ENCODE measurements around the gene FGD6.
"Not testable (repeated sequence)": the region's sequence is repeated elsewhere in the genome, so short reads cannot be mapped to it uniquely, and the experiment has no call there.

The FGD6 gene

DNA sequence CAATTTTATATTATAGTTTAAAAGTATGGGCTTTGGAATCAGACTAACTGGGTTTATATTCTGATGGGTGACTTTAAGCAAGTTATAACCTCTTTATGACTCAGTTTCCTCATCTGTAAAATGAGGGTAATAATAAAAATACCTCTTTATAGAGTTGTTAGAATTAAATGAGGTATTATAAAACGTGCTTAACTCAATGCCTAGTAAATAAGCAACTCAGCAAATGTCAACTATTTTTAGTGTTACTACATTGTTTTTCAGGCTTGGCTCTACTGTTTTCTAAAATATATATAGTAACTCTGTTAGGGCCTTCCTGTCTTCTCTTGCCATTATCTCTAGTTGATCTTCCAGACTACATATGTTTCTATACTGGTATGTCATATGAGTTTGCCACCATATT is 20.9 kb upstream of the FGD6 start:
- CTCF ChIA-PET, result no interaction called here

DNA sequence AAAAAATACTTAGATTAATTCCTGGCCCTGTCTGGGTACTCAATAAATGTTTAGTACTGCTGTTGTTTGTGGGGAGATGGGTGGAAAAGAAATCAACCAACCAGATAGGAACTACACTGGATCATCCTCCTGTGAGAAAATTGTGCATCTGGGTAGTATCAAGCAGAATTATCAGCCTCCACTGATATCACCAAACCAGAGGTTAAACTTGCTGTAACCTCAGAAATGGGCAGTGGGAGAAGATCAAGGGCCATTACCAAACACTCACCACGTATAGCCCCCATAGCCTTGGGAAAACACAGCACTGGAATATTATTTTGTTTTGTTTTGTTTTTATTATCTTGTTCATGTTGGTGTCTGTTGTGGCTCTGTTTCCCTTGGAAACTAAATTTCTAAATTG is 20.0 kb upstream of the FGD6 start:
- ChIA-PET POLR2A (no interaction called here), CTCF (no interaction called here)
- DNase-seq (ENCODE audit: low read depth, low spot score), result no peak
- TF ChIP-seq, protein P1, sequence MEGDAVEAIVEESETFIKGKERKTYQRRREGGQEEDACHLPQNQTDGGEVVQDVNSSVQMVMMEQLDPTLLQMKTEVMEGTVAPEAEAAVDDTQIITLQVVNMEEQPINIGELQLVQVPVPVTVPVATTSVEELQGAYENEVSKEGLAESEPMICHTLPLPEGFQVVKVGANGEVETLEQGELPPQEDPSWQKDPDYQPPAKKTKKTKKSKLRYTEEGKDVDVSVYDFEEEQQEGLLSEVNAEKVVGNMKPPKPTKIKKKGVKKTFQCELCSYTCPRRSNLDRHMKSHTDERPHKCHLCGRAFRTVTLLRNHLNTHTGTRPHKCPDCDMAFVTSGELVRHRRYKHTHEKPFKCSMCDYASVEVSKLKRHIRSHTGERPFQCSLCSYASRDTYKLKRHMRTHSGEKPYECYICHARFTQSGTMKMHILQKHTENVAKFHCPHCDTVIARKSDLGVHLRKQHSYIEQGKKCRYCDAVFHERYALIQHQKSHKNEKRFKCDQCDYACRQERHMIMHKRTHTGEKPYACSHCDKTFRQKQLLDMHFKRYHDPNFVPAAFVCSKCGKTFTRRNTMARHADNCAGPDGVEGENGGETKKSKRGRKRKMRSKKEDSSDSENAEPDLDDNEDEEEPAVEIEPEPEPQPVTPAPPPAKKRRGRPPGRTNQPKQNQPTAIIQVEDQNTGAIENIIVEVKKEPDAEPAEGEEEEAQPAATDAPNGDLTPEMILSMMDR (IDR thresholded peaks at IDR 0.05; ENCODE audit: insufficient read depth, low read length, missing control alignments), result no peak
- no peak overlapping the region for H3K4me3 ChIP-seq (ENCODE audit: low read depth, low read length)

More for the DNA sequence above, 20.9 kb upstream of the FGD6 start:
- no peak for DNase-seq (ENCODE audit: low read depth, low spot score)
- POLR2A ChIA-PET, result no interaction called here
- H3K4me3 ChIP-seq (ENCODE audit: low read depth, low read length), result no peak overlapping the region
- TF ChIP-seq, protein P1 (IDR thresholded peaks at IDR 0.05; ENCODE audit: insufficient read depth, low read length, missing control alignments), result no peak

DNA sequence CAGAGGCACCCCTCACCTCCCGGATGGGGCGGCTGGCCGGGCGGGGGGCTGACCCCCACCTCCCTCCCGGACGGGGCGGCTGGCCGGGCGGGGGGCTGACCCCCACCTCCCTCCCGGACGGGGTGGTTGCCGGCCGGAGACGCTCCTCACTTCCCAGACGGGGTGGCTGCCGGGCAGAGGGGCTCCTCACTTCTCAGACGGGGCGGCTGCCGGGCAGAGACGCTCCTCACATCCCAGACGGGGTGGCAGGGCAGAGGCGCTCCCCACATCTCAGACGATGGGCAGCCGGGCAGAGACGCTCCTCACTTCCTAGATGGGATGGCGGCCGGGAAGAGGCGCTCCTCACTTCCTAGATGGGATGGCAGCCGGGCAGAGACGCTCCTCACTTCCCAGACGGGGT is 18.4 kb upstream of the FGD6 start:
- POLR2A ChIA-PET; CTCF ChIA-PET; H3K4me3 ChIP-seq (ENCODE audit: low read depth, low read length); DNase-seq (ENCODE audit: low read depth, low spot score): not testable (repeated sequence)

DNA sequence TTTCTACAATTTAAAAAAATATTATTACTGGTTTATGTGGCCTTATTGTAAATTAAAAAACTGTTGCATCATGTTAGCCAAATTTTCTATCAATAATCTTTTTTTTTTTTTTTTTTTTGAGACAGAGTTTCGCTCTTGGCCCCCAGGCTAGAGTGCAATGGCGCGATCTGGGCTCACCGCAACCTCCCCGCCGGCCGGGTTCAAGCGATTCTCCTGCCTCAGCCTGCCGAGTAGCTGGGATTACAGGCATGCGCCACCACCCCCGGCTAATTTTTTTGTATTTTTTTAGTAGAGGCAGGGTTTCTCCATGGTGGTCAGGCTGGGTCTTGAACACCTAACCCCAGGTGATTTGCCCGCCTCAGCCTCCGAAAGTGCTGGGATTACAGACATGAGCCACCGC is 16.9 kb upstream of the FGD6 start:
- POLR2A ChIA-PET; CTCF ChIA-PET; DNase-seq (ENCODE audit: low read depth, low spot score); H3K4me3 ChIP-seq (ENCODE audit: low read depth, low read length): not testable (repeated sequence)

DNA sequence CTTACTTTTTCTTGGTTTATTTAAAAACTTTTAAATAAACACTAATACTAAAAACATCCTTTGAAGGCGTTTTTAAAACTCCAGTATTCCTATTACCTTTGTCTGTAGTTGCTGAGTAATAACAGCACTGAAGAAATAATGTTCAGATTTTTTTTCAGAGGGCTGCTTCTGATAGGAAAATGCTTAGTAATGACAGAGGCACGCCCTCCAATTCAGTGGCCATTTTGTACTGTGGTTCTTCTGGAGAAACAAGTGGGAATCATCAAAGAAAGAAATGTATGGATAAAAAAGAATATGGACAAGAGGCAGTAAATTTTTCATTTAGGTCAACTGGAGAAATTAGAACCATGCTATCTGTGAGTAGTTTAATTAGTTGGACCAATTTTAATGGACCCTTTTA is 13.9 kb upstream of the FGD6 start:
- CTCF ChIA-PET, result interaction anchor here (2.3 kb wide), 1 partner anchor 303 kb away, joined by 5 read pairs; no protein-coding TSS in a partner anchor
- DNase-seq (ENCODE audit: low read depth, low spot score), result no peak
- POLR2A ChIA-PET, result no interaction called here

DNA sequence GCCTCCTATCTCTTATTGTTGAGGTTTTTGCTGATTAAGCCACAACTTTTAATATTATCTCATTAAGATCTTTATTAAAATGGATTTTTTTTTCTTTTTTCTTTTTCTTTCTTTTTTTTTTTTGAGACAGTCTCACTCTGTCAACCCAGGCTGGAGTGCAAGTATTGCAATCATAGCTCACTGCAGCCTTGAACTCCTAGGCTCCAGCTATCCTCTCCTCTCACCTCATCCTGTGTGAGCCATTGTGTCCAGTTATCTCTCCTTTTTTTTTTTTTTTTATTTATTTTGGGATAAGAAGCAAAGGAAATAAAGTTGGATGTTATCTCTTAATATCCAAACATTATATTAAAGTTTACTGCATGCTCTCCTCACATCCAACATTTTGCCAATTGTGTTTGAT is 13.0 kb upstream of the FGD6 start:
- POLR2A ChIA-PET, result no interaction called here
- H3K4me3 ChIP-seq (ENCODE audit: low read depth, low read length), result no peak overlapping the region
- TF ChIP-seq, protein P1 (IDR thresholded peaks at IDR 0.05; ENCODE audit: insufficient read depth, low read length, missing control alignments), result no peak
- DNase-seq (ENCODE audit: low read depth, low spot score), result no peak
- CTCF ChIA-PET, result interaction anchor here (2.3 kb wide), 1 partner anchor 304 kb away, joined by 5 read pairs; no protein-coding TSS in a partner anchor

More for the DNA sequence above, 13.9 kb upstream of the FGD6 start:
- TF ChIP-seq, protein P1 (IDR thresholded peaks at IDR 0.05; ENCODE audit: insufficient read depth, low read length, missing control alignments), result no peak
- no peak overlapping the region for H3K4me3 ChIP-seq (ENCODE audit: low read depth, low read length)

DNA sequence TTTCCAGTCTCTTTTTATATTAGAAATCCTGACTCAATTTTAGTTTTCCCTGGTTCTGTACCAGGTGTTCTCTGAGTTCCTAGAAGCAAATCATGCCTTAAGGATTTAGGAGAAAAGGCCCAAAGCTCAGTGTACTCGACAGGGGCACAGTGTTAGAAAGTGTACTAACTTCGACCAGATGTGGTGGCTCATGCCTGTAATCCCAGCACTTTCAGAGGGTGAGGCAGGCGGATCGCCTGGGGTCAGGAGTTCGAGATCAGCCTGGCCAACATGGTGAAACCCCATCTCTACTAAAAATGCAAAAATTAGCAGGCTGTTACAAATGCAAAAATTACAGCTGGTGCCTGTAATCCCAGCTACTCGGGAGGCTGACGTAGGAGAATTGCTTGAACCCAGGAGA is 12.4 kb upstream of the FGD6 start:
- POLR2A ChIA-PET, result no interaction called here
- CTCF ChIA-PET, result interaction anchor here (1.0 to 2.3 kb wide), 2 partner anchors 21 to 305 kb away, joined by 3 to 5 read pairs; no protein-coding TSS in a partner anchor
- TF ChIP-seq, protein P1 (IDR thresholded peaks at IDR 0.05; ENCODE audit: insufficient read depth, low read length, missing control alignments), result no peak
- no peak overlapping the region for H3K4me3 ChIP-seq (ENCODE audit: low read depth, low read length)
- no peak for DNase-seq (ENCODE audit: low read depth, low spot score)
